SH-SY5Y (cell line): Measurements from ENCODE around the gene LRMDA.

ENCODE experiments used
- GATA2 ChIP-seq: IDR thresholded peaks from 2 replicates; pipeline ENCODE4 v1.6.1; 2011; ENCODE audit warnings: mild to moderate bottlenecking, low read depth, low read length
- GATA3 ChIP-seq: IDR thresholded peaks from 2 replicates; pipeline ENCODE4 v1.6.1; 2011; ENCODE audit warnings: low read depth, mild to moderate bottlenecking, low read length, moderate library complexity

GRCh38 chr10:76422769-76423168, 991.3 kb downstream of the LRMDA start:
- no peak for TF ChIP-seq GATA2
- TF ChIP-seq GATA3: no peak
